Right lobe of liver (tissue), 4 donors: ENCODE data around the gene LEO1.

Experiments used
- CTCF ChIP-seq, 4 donors: fragments of 200-600 bp in 3 of 4; fragments of 450-650 bp in 1 of 4; IDR thresholded peaks; one replicate each; pipeline versions ENCODE4 v1.5.1 to v1.8.0; 2016 to 2022; ENCODE audit warnings: antibody characterized with exemption in 4 of 4, mild to moderate bottlenecking in 2 of 4
- POLR2A ChIP-seq: fragments of 450-650 bp; IDR thresholded peaks from one replicate; pipeline ENCODE4 v1.6.1; 2017; ENCODE audit warnings: antibody characterized with exemption, mild to moderate bottlenecking
- donor health status: DM: no; HTN: no; CAD: no.
- donor health status: DM: no; HTN: no; CAD: no.
- donor health status: DM: no; HTN: yes; CAD: no.

- no peak for TF ChIP-seq CTCF (IDR thresholded peaks at IDR 0.05)
- no peak for TF ChIP-seq POLR2A
Observed at GRCh38 chr15:51936105-51936478, 35.5 kb downstream of the LEO1 start.
